IMR-90 (cell line): Measurements from ENCODE around the gene DSCAML1. TPM values are rescaled to one million over a fixed set of nuclear protein-coding genes. Genes with fewer than 3 reads are reported as not detected.

ENCODE experiments used
- ATAC-seq: fragments of 200-7000 bp; cut with Tn5 transposase; 2 replicates; pipeline ENCODE4 v1.9.1; 2020; ENCODE audit warnings: low read depth, mild to moderate bottlenecking, moderate library complexity
- BruUV-seq: library from RNA; stranded (reverse); fragments of 400-500 nt; replicated peaks from 2 replicates; lab custom pipeline; 2021; lab: Mats Ljungman, UMichigan
- CTCF ChIA-PET: fragments of 300-600 bp; formaldehyde crosslinking; extraction: SDS; loops from one replicate; lab custom pipeline; 2021; ENCODE audit warnings: antibody characterized with exemption; lab: Yijun Ruan, JAX
- POLR2A ChIA-PET: fragments of 300-600 bp; sonication (Branson Sonifier 250); formaldehyde crosslinking; loops from one replicate; lab custom pipeline; 2022; ENCODE audit warnings: antibody characterized with exemption; ENCODE audit not compliant: unreplicated experiment; lab: Charles Lee
- DNase-seq: peaks from one replicate; pipeline ENCODE4 v3.0.0; 2013
- H2AFZ ChIP-seq: replicated peaks from 2 replicates; pipeline ENCODE3; 2013; ENCODE audit warnings: low read length, mild to moderate bottlenecking; ENCODE audit not compliant: poor library complexity
- H2AK5ac ChIP-seq: 2 replicates; pipeline ENCODE4 v1.6.1; 2013; ENCODE audit warnings: low read depth, low read length, inconsistent platforms
- H2AK9ac ChIP-seq: replicated peaks from 2 replicates; pipeline ENCODE3; 2013; ENCODE audit warnings: mild to moderate bottlenecking, low read depth, low read length, moderate library complexity; ENCODE audit not compliant: poor library complexity
- H2BK120ac ChIP-seq: 2 replicates; pipeline ENCODE4 v1.6.1; 2013; ENCODE audit warnings: low read depth, low read length, inconsistent platforms
- H2BK15ac ChIP-seq: 3 replicates; pipeline ENCODE4 v1.6.1; 2013; ENCODE audit warnings: low read depth, low read length, inconsistent platforms
- H2BK20ac ChIP-seq: 2 replicates; pipeline ENCODE4 v1.6.1; 2013; ENCODE audit warnings: low read depth, mild to moderate bottlenecking, inconsistent platforms, low read length, moderate library complexity
- H2BK5ac ChIP-seq: 2 replicates; pipeline ENCODE4 v1.6.1; 2013; ENCODE audit warnings: mild to moderate bottlenecking, low read depth, low read length, inconsistent platforms; ENCODE audit not compliant: poor library complexity, severe bottlenecking
- H3K14ac ChIP-seq: replicated peaks from 2 replicates; pipeline ENCODE4 v1.6.1; 2013; ENCODE audit warnings: low read depth, low read length, inconsistent platforms
- H3K18ac ChIP-seq: 2 replicates; pipeline ENCODE4 v1.6.1; 2013; ENCODE audit warnings: low read depth, low read length, control low read depth
- H3K23ac ChIP-seq: 2 replicates; pipeline ENCODE4 v1.6.1; 2013; ENCODE audit warnings: low read depth, low read length, inconsistent platforms
- H3K27ac ChIP-seq: 2 replicates; pipeline ENCODE4 v1.5.1; 2013; ENCODE audit warnings: mild to moderate bottlenecking, control low read depth, low read length; ENCODE audit not compliant: insufficient read depth
- H3K27me3 ChIP-seq: 2 replicates; pipeline ENCODE4 v1.6.1; 2013; ENCODE audit warnings: low read length; ENCODE audit not compliant: control insufficient read depth, insufficient read depth
- H3K36me3 ChIP-seq: 2 replicates; pipeline ENCODE4 v1.6.1; 2013; ENCODE audit warnings: low read length, mixed read lengths; ENCODE audit not compliant: control insufficient read depth, insufficient read depth
- H3K4ac ChIP-seq: 2 replicates; pipeline ENCODE4 v1.6.1; 2013; ENCODE audit warnings: low read depth, low read length, inconsistent platforms
- H3K4me1 ChIP-seq: 2 replicates; pipeline ENCODE4 v1.6.1; 2013; ENCODE audit warnings: low read length, mixed read lengths; ENCODE audit not compliant: control insufficient read depth, insufficient read depth
- H3K4me2 ChIP-seq: 2 replicates; pipeline ENCODE4 v1.6.1; 2013; ENCODE audit warnings: low read depth, mild to moderate bottlenecking, control low read depth, low read length, moderate library complexity
- H3K4me3 ChIP-seq: 2 replicates; pipeline ENCODE4 v1.5.1; 2013; ENCODE audit warnings: low read depth, mild to moderate bottlenecking, control low read depth, low read length, moderate library complexity; ENCODE audit not compliant: insufficient read depth
- H3K56ac ChIP-seq: 2 replicates; pipeline ENCODE4 v1.6.1; 2013; ENCODE audit warnings: low read length, inconsistent platforms; ENCODE audit not compliant: insufficient read depth; ENCODE audit errors: extremely low read depth
- H3K79me1 ChIP-seq, 2 experiments: 2 replicates each; pipeline ENCODE4 v1.6.1; 2013; ENCODE audit warnings: low read length in 2 of 2, inconsistent platforms in 1 of 2, low read depth in 1 of 2
- H3K9ac ChIP-seq: 2 replicates; pipeline ENCODE4 v1.6.1; 2013; ENCODE audit warnings: low read depth, low read length, control low read depth
- H3K9me1 ChIP-seq: 2 replicates; pipeline ENCODE4 v1.6.1; 2013; ENCODE audit warnings: low read length, inconsistent platforms; ENCODE audit not compliant: insufficient read depth
- H3K9me3 ChIP-seq: 2 replicates; pipeline ENCODE4 v1.6.1; 2013; ENCODE audit warnings: low read length; ENCODE audit not compliant: control insufficient read depth, insufficient read depth
- H4K20me1 ChIP-seq: 2 replicates; pipeline ENCODE4 v1.6.1; 2013; ENCODE audit warnings: low read length, inconsistent platforms; ENCODE audit not compliant: insufficient read depth
- H4K5ac ChIP-seq: 2 replicates; pipeline ENCODE4 v1.6.1; 2013; ENCODE audit warnings: mild to moderate bottlenecking, low read depth, low read length, control low read depth
- H4K8ac ChIP-seq, 2 experiments: 2 replicates each; pipeline ENCODE4 v1.6.1; 2013; ENCODE audit warnings: low read depth in 2 of 2, low read length in 2 of 2, control low read depth in 1 of 2, inconsistent platforms in 1 of 2
- H4K91ac ChIP-seq: 2 replicates; pipeline ENCODE4 v1.6.1; 2013; ENCODE audit warnings: low read depth, low read length, inconsistent platforms; ENCODE audit not compliant: insufficient read depth
- CEBPB ChIP-seq: IDR thresholded peaks from 2 replicates; pipeline ENCODE4 v1.6.1; 2012; ENCODE audit warnings: low read depth, low read length, improper control_type of control experiment
- CHD1 ChIP-seq: IDR thresholded peaks from 2 replicates; pipeline ENCODE4 v1.6.1; 2012; ENCODE audit warnings: low read depth, low read length, improper control_type of control experiment
- CTCF ChIP-seq: conservative IDR thresholded peaks from 2 replicates; pipeline ENCODE4 v1.5.1; 2012; ENCODE audit warnings: mild to moderate bottlenecking, low read depth, low read length, improper control_type of control experiment
- ELK1 ChIP-seq: fragments of 150-350 bp; IDR thresholded peaks from 2 replicates; pipeline ENCODE4 v1.6.1; 2016; ENCODE audit warnings: low read depth, mild to moderate bottlenecking, low read length, moderate library complexity, borderline replicate concordance
- FOS ChIP-seq: fragments of 150-350 bp; IDR thresholded peaks from 2 replicates; pipeline ENCODE4 v1.6.1; 2016; ENCODE audit warnings: low read depth, low read length
- MAFK ChIP-seq: IDR thresholded peaks from 2 replicates; pipeline ENCODE4 v1.6.1; 2012; ENCODE audit warnings: low read depth, low read length, improper control_type of control experiment
- MAZ ChIP-seq: IDR thresholded peaks from 2 replicates; pipeline ENCODE4 v1.6.1; 2012; ENCODE audit warnings: low read depth, mild to moderate bottlenecking, low read length, improper control_type of control experiment, moderate library complexity, borderline replicate concordance
- MXI1 ChIP-seq: IDR thresholded peaks from 2 replicates; pipeline ENCODE4 v1.6.1; 2012; ENCODE audit warnings: low read depth, mild to moderate bottlenecking, low read length, moderate library complexity, borderline replicate concordance
- NFE2L2 ChIP-seq: fragments of 150-350 bp; IDR thresholded peaks from 2 replicates; pipeline ENCODE4 v1.6.1; 2016; ENCODE audit warnings: low read depth, mild to moderate bottlenecking, low read length
- POLR2A ChIP-seq: IDR thresholded peaks from 2 replicates; pipeline ENCODE4 v1.6.1; 2012; ENCODE audit warnings: mild to moderate bottlenecking, low read depth, low read length
- RAD21 ChIP-seq: IDR thresholded peaks from 2 replicates; pipeline ENCODE4 v1.6.1; 2012; ENCODE audit warnings: low read length, improper control_type of control experiment
- USF2 ChIP-seq: fragments of 150-350 bp; IDR thresholded peaks from 2 replicates; pipeline ENCODE4 v1.6.1; 2017; ENCODE audit warnings: mild to moderate bottlenecking, antibody characterized with exemption, low read length, low read depth
- WGBS, 2 experiments: methylation state at CpG; one replicate each; pipeline versions ENCODE4 v1.1.5 to v1.1.7; 2013; ENCODE audit warnings: missing lambda C conversion rate in 2 of 2; ENCODE audit not compliant: insufficient read length in 1 of 2; ENCODE audit errors: extremely low coverage in 2 of 2; 5-methylcytosine and 5-hydroxymethylcytosine counted together
- dilution Hi-C: fragments of 300-500 bp; cut with HindIII; formaldehyde crosslinking; loops from one replicate; pipeline ENCODE4 v1.14.3; 2018; ENCODE audit warnings: low sequenced_read_pairs; ENCODE audit not compliant: unreplicated experiment
- in situ Hi-C: fragments of 300-500 bp; cut with MboI; formaldehyde crosslinking; loops from 3 replicates; pipeline ENCODE4 v1.14.3; 2019; ENCODE audit warnings: low sequenced_read_pairs, inconsistent platforms, mixed read lengths
- intact Hi-C: fragments of 100-400 bp; cut with micrococcal nuclease; formaldehyde crosslinking; loops from 2 replicates; pipeline ENCODE4 v1.10.0; 2022
- polyA plus RNA-seq, 3 experiments: library from polyadenylated mRNA; depleted of rRNA; stranded (reverse); fragments of >200 nt; gene quantifications; 2 replicates each; pipeline ENCODE4 v1.2.3, GENCODE V29; 2012; ENCODE audit warnings: low replicate concordance in 1 of 3
- total RNA-seq: library from RNA; depleted of rRNA; stranded (reverse); fragments of >200 nt; gene quantifications from 2 replicates; pipeline ENCODE4 v1.2.3, GENCODE V29; 2012

Gene DSCAML1
- total and polyA plus RNA-seq, 2 of the 4 experiments (the other 2 are of a cell fraction) = not detected

- dilution Hi-C loops (no loop called here), in situ Hi-C loops (no loop called here), intact Hi-C loops (no loop called here)
- Histone ChIP-seq H2BK20ac (no peak overlapping the region), H2AK9ac (no peak overlapping the region), H2AK5ac (no peak overlapping the region), H3K36me3 (no peaks in the 10 kb centered on the region), H3K4me2 (no peak overlapping the region), H3K4me3 (no peak overlapping the region), H4K20me1 (no peaks in the 10 kb centered on the region), H3K23ac (no peak overlapping the region), H2AFZ (no peak overlapping the region), H2BK5ac (no peak overlapping the region), H3K9ac (no peak overlapping the region), H3K27me3 (peaks cover 19% of the 10 kb centered on the region), H4K91ac (no peak overlapping the region), H3K14ac (no peak overlapping the region), H3K79me1 (no peaks in the 10 kb centered on the region), H3K18ac (no peak overlapping the region), H2BK15ac (no peak overlapping the region), H3K27ac (no peak overlapping the region), H3K56ac (no peak overlapping the region), H3K9me3 (no peaks in the 10 kb centered on the region), H3K4ac (no peak overlapping the region), H3K9me1 (no peaks in the 10 kb centered on the region), H4K5ac (no peak overlapping the region), H4K8ac (no peak overlapping the region), H2BK120ac (no peak overlapping the region), H3K4me1 (no peaks in the 10 kb centered on the region)
- DNase-seq = no peak
- POLR2A ChIA-PET = interaction anchor here (0.6 to 0.7 kb wide), 3 partner anchors 181 to 481 kb away, joined by 5 to 13 read pairs (median 6); no protein-coding TSS in a partner anchor
- ATAC-seq = no peak
- no CpG with 5 or more reads among the region's 4 CpGs for WGBS, 2 experiments
- TF ChIP-seq MAZ (no peak), RAD21 (no peak), CHD1 (no peak), ELK1 (no peak), FOS (no peak), CTCF (no peak), USF2 (no peak), MXI1 (no peak), POLR2A (no peak), NFE2L2 (no peak), CEBPB (no peak), MAFK (no peak)
- BruUV-seq = no TSS peak
- CTCF ChIA-PET = no interaction called here
Observed at GRCh38 chr11:117671370-117671769, 125.6 kb downstream of the DSCAML1 start.
